GM18505 (cell line): Measurements from ENCODE around the gene DGKG.

Source experiments
- ATAC-seq: cut with Tn5 transposase; IDR thresholded peaks from one replicate; pipeline ENCODE4 v1.9.1; 2021; ENCODE audit not compliant: unreplicated experiment
- POLR2A ChIP-seq: IDR thresholded peaks from 4 replicates; pipeline ENCODE4 v1.6.1; 2011; ENCODE audit warnings: borderline replicate concordance; ENCODE audit not compliant: insufficient read depth, insufficient read length; ENCODE audit errors: extremely low read depth

The DGKG gene

DNA sequence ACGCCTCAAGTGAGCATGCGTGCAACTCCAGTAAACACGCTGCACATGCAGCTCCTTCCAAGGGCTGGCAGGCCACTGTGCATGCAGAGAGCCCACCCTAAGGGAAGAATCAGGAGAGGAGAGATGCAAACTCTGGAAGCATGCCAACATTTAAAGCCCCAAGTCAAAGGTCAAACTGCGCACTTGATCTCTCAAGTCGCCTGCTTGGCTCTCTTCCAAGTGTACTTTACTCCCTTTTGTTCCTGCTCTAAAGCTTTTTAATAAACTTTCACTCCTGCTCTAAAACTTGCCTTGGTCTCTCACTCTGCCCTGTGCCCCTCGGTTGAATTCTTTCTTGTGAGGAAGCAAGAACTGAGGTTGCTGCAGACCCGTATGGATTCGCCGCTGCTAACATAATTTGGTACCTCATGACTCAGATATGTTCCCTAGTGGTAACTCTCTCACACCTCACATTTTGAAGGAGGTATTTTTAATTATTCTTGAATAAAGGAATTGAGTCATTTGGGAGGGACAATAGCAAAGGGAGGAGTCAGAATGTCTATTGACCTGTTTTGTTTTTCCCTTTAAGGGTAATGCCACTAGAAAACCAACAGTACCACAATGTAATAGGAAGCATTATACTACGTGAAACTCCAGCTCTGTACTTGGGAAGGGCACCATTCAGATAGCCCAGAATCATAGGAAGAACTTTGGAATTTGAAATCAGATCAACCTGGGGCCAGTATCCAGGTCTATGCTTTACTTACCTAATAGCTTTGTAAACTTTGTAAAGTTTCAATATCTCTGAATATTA lies 19.6 kb upstream of the DGKG start:
- no peak for ATAC-seq

DNA sequence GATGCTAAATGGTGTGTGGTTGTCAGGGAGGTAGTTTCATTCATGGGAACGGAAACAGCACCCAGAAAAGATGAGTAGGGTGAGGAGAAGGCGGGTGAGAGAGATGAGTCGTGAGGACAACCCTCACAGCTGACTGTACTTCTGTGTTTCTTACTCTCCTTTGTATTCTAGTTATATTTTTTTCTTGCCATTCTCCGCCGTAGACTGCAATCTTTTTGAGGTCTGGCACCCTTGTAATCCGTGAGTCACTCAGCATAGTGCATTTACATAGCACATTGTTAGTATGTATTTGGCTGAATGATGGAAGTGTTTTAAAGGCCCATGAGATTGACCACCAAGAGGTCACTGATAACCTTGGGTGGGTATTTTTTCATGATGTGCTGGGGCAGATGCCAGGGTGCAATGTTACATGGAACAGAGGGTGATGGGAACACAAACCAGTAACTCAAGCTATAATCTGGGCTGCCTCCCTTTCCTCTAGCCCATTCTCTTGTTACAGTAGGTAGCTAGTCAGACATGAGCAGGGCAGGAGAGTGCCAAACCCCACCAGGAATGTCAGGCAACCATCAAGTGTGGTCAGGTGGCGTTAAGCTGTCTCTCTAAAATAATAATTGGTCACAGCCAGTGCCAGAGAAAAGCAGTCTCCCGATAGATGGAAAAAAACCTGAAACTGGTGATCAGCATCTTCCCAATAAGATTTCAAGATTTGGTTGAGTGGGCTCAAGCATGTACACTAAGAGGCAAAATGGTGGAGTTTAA lies 18.8 kb upstream of the DGKG start:
- no peak for ATAC-seq
- no peak for TF ChIP-seq POLR2A

More for the DNA sequence above, 19.6 kb upstream of the DGKG start:
- TF ChIP-seq POLR2A: no peak

DNA sequence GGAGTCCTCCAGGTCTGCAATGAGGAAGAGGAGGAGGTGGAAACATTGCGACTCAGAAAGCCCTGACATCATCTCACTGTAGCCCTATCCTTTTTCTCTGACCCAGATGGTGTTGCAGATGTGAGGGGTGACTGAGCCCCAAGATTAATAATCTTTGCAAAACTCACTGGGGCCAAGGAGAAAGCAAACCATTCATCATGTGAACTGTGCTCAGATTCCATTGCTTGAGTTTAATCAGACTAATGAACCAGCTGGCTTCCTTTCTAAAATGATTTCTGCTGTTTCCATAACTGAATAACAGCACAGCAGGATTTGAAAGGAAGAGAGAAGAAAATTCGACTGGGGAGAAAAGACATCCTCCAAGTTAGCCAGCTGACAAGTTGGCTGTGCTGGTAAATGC lies 13.4 kb upstream of the DGKG start:
- no peak for ATAC-seq
- no peak for TF ChIP-seq POLR2A

DNA sequence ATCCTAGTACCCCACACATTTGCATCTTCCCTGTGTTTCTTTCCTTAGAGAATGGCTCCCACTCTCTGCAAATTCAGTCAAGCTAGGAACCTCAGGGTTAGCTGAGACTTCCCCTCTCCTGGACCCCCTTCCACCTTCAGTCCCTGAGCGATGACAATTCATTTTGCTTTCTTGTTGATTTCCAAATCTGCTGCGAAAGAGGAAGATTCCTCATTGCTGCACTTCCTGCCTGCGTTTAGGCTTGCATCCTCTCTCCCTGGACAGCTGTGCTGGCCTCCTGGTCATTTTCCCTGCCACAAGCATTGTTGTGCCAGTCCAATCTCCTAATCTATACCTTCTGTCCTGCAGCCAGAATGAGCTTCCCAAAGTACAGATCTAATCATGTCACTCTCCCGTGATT lies 12.3 kb upstream of the DGKG start:
- no peak for TF ChIP-seq POLR2A
- no peak for ATAC-seq

DNA sequence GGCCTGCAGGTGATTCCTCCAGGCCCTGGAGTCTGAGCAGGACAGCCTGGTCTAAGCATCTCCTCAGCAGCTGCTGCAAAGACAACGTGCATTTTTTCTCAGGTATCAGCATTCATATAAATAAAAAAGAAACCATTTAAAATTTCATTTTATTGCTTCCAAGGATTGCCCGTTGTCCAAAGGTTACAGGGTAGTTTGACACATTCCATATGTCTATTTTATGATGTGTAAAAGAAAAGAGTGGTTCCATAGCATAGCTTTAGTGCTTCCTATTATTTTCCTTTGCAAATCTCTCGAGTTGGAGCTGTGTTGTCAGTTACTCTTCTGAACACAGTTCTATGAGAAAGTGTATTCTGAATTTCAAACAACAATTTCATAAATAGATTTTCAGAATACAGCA lies 7.2 kb upstream of the DGKG start:
- no peak for ATAC-seq
- no peak for TF ChIP-seq POLR2A

DNA sequence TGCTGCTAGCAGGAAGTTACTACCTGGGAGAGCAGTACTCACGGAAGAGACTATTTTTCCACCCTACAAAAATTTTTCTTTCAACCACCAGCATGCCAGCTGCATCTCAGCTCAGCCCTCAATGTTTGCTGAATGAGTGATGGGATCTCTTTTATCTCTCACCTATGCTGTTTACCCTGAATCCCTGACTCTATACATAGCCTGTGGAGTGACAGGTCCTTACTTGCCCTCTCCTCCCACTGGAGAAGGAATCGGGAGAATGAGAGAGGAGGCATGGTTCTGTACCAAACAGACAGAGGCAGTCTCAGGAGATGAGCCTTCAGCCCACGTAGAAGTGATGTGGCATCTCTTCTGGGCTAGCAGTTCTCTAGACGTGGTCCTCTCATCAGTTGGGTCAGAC lies 6.7 kb upstream of the DGKG start:
- TF ChIP-seq POLR2A: no peak
- no peak for ATAC-seq

DNA sequence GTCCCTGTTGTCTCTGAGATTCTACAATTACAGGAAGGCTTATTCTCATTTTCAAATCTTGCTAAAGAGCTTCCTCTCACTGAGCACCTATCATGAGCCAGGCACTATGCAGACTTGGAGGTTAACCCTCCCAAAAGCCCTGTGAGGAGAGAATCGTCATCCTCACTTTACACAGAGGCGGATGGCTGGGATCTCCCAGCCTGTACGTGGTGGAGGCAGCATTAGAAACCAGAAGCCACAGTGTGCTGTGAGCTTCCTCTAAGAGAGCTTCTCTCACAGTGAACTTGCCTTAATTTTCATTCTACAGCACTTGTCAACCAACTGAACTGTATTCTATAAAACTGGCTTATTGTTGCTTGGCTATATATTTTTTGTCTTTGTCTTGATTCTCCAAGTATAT lies 6.1 kb upstream of the DGKG start:
- ATAC-seq: no peak
- TF ChIP-seq POLR2A: no peak

DNA sequence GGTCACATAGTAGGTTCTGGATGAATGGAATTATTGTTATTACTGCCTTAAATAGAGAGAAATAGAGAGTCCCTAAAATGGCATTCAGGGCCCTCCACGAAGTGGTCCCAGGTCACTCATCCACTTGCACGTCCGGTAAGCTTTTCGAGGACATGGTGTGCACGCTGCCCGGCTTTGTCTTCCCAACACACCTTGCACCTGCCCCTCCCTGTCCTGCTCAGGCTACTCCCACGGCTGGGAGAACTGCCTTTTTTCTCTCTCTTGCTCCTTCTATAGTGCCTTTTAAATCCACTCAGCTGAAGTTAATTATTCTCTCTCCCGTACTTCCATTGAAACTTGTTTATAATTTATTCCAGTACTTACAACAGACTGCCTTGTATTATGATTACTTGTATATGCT lies 5.6 kb upstream of the DGKG start:
- TF ChIP-seq POLR2A: no peak
- ATAC-seq: no peak

DNA sequence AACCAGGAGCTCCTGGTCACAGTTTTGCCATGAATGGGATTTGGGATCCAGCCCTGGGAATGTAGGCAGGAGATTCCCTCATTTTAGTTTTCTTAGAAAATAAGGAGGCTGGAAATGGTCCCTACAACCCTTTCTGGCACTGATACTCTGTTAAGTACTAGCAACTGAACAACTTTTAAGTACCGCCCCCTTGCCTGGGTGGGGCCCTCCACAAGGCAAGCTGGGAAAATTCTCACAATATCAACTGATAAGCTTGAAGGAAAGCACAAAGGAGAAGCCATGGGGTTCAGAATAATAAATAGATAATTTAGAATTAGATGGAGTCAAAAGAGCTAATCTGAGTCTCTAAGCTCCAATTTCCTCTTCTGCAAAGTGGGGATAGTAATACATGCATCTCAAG lies 4.2 kb upstream of the DGKG start:
- no peak for TF ChIP-seq POLR2A
- no peak for ATAC-seq

DNA sequence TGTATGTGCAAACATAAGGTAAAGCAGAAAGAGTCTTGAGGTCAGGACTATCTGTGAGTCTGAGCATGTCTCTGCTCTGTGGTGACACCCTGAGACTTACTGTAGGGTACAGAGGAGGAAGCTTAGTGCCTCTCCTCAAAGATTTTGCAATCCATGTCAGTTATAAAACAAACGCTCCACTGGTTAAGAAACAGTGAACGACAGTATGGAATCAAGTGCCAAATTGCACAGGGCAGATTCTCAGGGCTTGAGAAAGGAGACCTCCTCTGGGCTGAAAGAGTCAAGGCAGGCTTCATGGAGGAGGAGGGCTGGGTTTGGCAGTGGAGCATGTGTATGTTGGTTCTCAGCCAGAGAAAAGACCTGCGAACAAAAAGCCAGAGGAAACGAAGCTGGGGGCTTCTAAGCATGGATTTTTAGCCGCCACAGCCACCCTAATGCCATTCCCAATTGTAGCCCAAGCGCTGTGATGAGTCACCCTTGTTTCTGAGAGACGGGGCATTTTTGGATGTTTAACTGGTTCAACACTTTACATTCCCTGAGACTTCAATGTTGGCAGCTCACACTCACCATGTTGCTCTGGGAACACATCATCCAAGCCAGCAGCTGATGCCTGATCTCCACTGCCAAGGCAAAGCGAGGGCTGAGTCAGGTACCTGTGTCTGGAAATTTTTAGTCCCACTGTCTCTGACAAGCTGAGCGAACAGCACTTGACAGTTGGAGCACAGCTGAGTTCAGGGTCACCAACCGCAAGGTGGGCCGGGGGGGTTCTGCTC lies 3.4 kb upstream of the DGKG start:
- no peak for ATAC-seq
- no peak for TF ChIP-seq POLR2A

DNA sequence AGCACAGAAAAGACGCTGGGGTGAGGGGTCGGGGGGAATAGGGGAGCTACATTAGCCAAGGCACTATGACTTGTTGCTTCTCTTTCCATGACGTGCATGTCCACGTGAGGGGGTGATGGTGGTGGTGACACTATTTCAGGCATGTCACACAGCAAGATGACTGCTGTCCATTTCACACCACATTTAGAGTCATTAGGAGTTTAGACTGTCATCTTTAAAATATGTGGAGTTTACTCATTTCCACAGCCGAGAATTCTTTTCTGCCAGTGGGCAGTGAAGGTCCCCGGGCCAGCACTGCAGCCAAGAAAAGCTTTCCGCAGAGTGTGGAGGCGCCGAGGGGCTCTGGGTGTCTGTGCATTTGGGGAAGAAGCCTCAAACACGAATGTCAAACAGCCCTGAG lies 954 bp upstream of the DGKG start:
- no peak for TF ChIP-seq POLR2A
- no peak for ATAC-seq

DNA sequence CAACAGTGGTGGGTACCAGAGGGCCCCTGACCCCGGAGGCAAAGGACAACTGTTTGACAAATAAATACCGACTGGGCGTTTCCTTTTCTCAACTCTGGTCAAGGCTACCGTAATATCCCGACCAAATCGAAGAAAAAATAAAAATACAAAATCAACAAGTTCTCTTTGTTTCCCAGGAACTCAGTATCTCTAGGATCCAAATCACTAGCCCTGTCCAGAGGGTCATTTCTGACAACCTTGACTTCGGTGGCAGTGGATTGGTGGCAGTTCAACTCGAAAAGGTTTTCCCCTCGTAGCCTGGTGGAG lies 456 bp upstream of the DGKG start:
- no peak for TF ChIP-seq POLR2A
- ATAC-seq: no peak

DNA sequence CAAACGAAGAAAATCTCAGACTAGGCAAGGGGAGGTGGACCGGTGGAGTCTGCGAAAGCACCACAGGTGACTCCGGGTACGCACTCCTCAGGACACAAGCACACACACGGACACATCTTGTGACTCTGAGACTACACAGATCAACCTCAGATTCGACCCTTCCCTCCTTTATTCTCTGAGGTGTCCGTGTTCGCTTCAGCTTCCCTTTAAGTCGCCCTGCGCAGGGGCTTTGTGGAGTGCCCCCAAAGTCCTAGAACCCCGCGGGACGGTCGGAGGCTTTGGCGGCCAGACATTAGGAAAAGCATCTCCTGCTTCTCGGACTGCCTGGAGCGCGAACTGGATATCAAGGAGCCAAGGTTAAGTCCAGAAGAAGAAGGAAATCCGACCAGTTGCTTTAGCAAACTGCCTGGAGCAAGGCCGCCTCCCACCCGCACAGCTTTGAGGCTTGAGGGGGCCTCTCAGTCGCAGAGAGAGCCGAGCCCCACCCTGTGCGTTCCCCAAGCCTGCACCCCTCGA lies 730 bp downstream of the DGKG start:
- no peak for ATAC-seq
- TF ChIP-seq POLR2A: no peak
